Nucleus accumbens (tissue), 56 donors: ENCODE results near the gene PANK4.

Experiments used
- DNase-seq, 56 donors: peaks; one replicate each; lab custom pipeline; 2025; lab: John Stamatoyannopoulos, UW

PANK4 gene

DNA sequence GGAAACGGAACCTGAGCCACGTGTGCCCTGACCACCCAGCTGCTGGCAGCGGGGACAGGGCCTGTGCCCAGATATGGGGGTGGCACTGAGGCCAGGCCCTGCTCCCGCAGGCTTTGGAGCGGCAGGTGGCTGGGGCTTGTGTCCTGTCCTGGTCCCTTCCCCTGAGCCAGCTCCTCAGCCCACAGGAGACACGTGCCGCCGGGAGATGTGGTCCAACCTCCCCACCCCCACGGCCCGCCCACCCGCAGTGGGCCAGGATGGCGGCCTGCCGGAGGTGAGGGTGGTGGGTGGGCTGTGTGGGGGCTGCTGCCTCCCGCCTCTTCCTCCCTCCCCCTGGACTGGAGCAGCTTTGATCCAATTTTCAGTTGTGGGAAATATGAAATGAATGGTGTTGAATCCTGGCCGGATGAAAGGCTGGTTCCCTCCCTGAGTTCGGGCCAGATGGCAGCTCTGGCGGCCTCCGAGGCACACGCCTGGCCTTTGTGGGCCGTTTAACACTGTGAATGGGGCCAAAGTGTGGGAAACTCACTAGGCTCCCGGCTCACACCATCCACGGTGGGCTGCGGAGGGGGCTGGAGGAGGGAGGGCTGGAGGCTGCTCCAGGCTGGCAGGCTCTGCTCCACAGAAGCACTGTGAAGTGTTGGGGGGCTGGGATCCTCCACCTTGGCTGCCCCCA, 6.2 kb upstream of the PANK4 start:
- peak in 30 of 56 donors; percentile 29 to 80 (median 56) for DNase-seq

DNA sequence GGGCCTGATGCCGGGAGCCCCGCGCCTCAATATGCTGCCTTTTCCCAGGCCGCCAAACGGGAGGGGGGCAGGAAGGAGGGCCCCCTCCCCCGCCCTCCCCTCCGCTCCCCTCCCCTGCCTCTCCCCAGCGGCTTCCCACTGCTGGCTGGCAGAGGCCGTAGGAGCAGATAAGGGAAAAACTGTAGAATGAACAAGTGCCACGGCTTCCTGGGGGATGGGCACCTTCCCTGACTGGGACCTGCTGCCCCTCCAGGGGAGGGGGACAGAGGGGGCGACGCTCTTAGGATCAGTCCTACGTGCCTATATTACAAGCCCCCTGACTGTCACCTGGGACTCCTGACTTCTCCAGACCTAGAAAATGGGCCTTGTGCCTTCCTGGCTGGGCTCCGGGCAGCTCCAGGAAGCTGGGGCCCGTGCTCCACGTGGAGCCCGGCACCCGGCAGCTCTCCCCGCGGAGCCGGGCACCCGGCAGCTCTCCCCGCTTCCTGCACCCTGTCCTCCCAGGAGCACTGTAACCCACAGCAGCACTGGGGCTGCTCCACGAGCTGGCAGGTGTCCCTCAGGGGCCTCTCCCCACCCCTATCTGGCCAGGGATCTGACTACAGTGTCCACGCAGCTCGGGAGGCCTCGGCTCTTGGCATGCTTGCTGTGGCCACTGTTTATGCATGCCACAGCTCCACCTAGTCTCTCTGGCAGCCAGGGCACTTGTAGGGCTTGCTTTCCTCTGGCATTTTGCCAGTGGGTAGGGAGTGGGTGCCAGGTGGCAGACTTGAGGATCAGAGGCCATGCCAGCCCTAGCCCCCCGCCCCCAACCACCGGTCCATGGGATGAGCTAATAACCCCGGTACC, 4.3 kb upstream of the PANK4 start:
- peak in 38 of 56 donors; percentile 5 to 79 (median 44) for DNase-seq

DNA sequence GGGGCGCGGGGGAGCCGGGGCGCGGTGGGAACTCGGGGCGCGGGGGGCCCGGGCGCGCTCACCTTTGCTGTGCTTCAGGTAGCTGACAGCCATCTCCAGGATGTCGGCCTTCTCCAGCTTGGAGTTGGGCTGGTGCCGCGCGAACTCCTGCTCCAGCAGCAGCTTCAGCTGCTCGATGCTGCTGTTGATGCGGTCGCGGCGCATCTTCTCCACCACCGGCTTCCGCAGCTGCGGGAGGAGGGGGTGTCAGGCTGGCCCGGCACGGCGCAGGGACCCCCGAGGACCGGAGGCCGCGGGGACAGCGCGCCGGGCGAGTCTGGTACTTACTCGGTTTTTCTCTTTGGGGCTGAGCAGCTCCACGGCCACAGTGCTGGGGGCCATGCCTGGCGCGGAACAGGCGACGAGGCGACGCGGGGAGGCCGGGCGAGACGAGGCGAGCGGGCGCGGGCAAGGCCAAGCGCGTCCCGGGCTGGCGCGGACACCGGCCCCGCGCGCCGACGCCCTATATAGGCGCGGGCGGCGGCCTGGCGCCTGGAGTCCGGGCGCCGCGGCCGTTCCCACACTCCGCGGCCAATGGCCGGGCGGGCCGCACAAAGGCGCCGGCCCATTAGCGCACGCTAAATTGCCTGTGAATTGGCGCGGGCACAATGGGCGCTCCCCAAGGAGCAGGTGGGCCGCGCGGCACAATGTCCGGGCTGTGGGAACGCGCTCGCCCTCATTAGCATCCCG, 3.6 kb upstream of the PANK4 start, which contains the start of gene HES5:
Gene HES5 (minus strand): TSS at position 480 of the 729 bp plus-strand sequence. CDS start 99 bp downstream, at position 381.
- DNase-seq: peak in 38 of 56 donors; percentile 21 to 88 (median 56)

DNA sequence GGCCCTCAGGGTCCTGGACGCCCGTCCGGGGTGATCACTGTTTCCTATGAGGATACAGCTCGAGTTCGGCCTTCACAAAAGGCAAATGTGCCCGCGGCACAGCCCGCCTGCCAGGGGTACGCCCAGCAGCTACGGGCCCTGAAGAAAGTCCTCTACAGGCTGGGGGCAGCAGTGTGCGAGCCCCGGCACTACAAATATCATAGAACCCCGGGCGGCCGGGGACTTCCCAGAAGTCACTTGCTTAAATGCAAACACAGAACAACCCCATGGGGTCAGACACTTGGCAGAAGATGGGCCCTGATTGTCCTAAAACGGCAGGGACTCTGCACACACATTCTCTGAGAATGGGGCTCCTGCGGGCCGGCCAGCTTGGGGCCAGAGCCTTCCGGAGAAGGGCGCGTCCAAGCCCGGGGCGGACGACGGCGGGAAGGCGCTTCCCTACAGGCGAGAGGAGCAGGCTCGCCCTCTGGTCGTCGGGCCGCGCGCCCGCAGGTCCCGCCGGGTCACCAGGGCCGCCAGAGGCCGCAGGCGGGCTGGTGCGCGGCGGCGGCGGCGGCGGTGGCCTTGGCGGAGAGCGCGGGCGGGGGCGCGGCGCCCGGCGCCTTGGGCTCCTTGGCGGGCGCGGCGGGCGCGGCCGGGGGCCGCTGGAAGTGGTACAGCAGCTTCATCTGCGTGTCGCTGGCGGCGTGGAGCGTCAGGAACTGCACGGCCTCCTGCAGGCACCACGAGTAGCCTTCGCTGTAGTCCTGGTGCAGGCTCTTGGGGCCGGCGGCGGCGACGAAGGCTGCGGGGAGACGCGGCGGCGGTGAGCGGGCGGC, 2.8 kb upstream of the PANK4 start:
- peak in 10 of 56 donors; percentile 32 to 65 (median 53) for DNase-seq

DNA sequence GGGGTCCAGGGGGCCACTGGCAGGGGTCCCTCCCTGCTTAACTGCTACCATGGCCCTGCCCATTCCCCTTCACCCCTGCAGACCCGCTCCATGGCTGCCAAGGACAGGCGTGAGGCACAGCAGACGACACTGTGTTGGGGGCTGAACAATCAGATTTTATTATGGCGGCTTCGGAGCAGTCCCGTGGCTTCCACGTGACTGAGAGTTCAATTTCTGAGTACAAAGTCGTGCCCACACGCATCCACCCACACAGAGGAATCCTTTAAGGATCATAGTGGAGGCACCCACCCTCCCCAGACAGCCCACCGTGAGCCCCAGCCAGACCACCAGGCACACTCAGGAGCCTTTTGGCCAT, 2.2 kb upstream of the PANK4 start:
- peak in 18 of 56 donors; percentile 22 to 74 (median 53) for DNase-seq

DNA sequence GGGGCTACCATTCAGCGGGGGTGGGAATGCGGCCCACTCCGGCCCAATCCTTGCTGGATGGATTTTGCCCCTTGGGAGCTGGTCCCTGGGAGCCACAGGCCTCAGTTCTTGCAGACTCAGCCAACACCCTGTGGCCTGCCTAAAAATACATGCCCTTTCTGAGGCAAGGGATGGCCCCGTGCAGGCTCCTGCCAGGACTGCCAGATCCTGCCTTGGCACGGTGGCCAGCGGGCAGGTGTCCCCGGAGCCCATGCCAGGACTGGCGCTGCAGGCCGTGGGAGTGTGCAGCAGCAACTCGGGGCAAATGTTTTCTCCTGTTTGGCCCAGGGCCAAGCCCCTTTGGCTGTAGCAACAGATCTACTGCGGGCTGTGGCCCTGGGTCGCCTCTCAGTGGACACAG, 1.6 kb upstream of the PANK4 start:
- DNase-seq: peak in 41 of 56 donors; percentile 4 to 78 (median 55)

DNA sequence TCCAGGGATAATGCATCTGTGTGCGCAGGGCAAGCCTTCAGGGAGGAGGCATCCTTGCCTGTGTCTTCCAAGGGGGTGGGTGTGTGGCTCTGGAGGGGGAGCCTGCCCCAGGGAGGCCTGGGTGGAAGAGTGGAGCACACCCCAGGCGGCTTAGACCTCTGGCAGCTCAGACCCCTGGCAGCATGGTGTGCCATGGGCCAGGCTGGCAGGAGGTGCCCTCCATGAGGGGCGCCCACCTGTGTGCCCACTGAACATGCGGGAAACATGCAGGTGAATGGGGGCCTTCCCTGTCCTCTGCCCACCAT, 1.1 kb upstream of the PANK4 start:
- peak in 2 of 56 donors; percentile 45 to 59 for DNase-seq

DNA sequence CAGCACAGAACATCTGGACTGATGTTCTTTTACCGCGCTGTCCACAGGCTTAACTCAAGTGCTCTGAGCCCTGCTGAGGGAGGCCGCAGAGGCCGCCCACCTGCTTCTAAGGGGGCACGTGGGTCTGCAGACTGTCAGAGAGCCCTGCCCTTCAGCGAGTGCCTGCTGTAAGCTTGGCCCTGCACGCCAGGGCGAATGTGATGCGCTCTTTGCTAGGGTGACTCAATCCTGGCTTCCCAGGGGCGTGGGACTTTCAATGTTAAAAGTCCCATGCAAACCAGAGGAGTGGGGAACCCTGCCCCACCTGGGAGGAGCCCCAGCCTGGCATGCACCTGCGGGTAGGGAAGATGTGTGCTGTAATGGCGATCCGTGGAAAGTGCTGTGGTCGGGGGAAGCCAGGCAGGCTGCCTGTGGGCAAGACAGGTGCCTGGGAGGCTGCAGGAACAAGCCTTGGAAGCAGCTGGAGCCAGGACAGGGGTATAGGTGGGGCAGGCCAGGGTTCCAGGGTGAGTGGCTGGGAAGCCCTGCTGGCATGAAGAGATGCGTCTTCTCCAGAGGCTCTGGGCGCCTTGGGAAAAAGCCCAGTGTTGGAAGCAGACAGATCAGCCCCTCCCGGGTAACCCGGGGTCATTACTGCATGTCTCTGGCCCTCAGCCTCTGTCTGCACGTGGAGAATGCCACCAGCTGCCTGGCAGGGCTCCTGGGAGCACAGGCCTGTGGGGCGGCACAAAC, 594 bp upstream of the PANK4 start:
- DNase-seq: peak in 51 of 56 donors; percentile 22 to 88 (median 71)

DNA sequence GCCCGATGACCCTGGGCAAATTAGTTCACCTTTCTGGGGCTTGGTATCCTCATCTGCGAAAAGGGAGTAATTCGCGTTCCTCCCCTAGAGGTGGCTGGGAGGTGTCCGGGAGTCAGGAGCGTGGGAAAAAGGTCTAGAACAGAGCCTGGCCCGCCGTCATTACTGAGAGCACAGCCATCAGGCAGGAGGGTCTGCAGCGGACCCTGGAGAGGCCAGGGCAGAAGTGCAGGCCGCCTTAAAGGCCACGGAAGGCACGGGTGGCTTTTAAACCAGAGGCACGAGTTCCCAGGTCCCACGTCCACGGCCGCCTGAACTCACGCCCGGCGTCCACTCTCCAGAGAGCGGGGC, 850 bp downstream of the PANK4 start:
- no peak for DNase-seq

DNA sequence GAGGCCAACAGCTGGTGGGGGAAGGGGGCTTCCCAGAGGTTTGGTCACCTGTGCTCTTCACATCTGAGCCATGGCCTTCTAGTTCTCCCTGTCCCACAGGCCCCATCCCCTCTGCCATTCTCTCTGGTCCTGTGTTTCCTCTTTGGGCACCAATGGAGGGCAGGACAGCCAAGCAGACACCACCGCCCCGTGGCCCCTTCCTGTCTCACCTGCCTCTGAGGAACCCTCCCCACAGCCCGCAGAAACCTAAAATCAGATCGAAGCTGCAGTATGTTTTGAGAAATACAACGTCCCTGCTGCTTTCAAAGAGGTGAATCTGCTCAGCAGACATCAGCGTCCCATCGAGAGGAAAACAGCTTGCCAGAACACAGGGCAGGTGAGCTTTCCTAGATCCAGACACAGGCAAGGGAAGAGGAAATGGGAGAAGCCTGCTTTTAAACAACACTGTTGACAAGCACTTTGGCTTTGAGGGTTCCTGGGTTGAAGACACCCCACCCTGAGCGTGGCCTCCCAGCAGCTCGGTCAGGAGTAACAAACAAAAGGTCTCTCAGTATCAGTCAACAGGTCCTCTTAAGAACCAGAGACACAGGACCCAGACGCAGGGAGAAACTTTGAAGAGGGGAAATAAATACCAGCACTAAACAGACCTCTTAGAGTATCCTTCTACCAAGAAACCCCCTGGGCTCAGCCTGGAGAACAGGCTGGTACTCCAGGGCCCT, 2.3 kb downstream of the PANK4 start:
- no peak for DNase-seq

DNA sequence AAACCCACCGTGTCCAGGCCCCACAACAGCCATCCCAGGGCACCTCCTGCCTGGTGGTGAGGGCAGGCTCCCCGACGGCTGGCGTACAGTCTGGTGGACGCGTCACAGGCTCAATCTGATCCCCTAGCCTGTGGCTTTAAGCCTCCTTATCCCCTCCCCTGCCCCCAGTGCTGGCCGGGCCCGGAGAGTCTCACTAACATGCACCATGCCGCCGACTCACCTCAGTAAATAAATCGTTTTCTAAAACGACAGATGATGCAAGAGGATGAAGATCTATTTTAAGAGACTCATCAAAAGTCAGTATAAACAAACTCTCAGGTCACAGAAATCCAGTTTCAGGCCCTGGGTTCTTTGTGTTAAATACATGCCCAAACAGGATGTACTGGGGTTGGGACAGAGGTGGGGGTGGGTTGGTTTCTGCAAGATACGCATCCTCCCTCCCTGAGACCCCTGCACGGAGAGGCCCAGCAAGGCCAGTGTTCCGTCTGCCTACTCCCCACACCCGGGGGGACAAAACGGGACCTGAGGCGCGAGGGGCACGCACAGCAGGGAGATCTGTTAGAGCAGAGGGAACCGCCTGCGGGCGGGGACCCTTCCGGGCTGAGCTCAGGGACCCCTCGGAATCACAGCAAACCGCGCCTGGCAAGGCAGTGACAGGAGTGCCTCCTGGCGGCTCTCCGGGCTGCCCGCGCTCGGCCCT, 3.1 kb downstream of the PANK4 start:
- DNase-seq: no peak

DNA sequence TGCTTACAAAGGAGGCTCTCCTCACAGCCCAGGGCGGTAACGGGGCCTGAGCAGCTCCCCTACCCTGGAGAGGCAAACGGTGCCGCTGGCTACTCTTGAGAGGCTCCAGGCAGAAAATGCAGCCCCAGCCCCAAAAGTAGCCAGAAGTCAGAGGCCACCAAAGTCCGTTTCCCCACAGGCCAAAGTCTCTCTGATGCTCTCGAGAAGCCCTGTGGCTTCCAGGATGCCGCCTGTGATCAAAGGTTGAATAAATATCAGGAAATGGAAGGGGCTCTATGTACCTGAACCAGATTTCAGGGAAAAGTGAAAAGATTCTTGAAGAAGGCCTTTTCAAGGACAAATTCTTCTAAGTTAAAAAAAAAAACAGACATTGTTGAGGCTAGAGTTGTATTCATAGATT, 4.2 kb downstream of the PANK4 start:
- DNase-seq: no peak

DNA sequence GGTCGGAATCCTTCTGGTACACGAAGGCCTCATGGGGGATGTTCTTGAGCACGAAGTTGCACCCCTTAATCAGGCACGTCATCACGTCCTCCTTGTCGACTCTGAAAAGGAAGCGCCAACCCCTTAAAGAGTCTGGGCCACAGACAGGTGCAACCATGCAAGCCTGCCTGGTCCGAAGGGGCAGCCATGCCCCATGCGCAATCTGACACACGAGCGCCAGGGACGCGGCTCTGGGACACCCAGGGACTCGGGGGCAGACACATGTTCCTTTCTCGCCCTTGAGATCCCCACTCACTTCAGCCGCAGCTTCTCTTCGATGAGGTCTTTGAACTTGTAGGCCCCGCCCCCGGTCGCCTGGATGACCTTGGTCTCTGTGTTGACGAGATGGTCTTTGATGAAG, 5.6 kb downstream of the PANK4 start:
- DNase-seq: no peak

DNA sequence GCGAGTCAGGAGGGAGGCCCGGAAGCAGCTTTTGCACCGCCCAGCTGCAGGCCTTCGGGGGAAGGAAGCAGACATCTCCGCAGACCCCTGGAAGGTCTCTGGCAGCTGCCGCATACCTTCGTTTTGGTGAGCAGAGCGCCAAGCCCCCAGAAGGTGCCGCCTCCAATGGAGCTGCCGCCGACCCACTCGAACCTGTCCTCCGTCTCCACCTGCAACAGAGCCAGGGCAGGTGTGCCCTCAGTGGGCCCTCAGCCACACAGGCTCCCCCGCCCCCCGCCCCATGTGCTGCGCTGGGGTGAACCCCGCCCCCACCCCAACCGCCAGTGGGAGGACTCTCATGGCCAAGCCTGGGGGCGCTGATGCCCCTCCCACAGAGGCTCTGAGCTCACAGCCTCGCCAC, 6.2 kb downstream of the PANK4 start:
- DNase-seq: no peak

DNA sequence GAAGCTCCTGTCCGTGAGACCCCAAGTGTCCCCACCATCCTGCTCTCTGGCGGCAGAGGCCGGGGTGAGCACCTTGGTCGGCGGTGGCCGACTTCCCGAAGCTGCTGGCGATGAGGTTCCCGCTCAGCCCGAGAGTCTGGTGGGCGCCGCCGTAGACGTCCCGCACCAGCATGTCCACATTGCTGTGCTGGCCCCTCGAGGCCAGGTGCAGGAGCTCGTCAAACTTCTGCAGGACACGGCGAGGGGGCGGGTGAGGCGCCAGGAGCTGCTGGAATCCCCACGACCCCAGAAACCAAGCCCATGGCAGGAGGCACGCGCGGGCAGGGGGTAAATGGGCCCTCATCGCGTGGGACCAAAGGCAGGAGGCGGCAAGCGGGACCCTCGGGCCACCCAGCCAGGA, 6.7 kb downstream of the PANK4 start:
- no peak for DNase-seq

DNA sequence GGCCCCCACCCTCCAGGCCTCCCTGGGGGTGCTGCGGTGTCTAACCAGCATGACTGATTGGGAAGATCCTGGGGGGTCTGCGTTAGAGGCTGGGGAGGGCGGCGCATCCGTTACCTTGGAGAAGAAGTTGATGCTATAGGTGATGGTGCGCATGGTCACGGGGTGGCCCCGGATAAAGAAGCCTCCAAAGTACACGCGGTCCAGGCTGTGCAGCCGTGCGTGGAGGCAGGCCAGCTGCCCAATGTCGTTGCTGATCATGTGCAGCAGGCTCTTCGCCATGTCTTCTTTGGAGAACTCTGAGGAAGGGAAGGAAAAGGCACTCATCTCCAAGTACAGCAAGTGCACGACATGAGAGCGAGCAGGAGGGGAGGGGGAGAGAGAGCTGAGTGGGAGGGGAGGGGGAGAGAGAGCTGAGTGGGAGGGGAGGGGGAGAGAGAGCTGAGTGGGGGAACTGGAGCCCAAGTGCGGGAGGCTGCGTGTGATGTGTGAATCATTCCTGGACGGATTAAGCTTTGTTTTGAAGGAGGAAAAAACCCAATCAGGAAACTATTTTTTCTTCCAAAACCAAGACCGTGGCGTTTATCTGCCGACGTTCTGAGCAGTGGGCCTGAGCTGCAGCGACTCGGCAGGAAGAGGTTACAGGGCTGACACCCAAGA, 7.2 kb downstream of the PANK4 start:
- peak in 5 of 56 donors; percentile 20 to 62 (median 35) for DNase-seq

DNA sequence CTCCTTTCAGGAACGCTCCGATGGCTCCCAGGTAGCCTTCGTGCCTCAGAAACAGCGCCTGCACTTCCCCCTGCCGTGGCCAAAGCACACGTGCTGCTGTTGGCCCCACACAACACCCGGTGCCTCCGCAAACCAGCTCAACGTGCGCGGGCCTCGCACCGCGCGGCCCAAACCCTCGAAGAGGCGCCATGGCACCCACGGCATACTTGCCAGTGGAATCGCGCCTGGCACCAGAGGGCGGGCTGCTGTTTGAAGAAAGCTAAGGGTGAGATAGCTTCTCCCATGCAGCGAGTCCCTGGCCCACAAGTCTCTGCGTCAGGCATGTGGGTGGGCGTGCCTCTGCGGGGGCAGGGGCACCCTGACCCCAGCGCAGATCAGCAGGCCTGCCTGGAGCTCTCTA, 7.9 kb downstream of the PANK4 start:
- peak in 16 of 56 donors; percentile 10 to 70 (median 34) for DNase-seq

DNA sequence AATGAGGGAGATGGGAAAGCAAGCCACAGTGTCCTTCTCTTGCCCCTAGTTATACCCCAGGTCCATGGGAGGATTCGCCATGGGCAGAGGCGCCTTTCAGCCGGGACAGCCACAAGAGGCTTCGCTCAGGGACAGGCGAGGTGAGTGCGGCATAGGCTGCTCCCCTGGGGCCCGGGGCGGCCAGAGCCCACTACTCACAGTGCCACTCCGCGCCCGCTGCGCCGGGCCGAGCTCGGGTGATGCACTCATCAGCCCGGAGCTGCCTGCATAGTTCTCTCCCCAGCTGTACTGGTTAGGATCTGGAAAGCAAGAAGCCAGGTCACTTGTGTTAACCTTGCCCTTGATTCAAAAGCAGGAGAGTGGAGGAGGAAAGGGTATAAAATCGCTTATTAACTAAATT, 8.4 kb downstream of the PANK4 start:
- DNase-seq: no peak
